GM23338 (cell line): ENCODE data around the gene THUMPD2. TPM values are rescaled to one million over a fixed set of nuclear protein-coding genes. Genes with fewer than 3 reads are reported as not detected.

Experiments
- ATAC-seq: fragments of 200-7000 bp; cut with Tn5 transposase; 3 replicates; pipeline ENCODE4 v1.9.1; 2020
- DNase-seq: peaks from one replicate; pipeline ENCODE4 v3.0.0-alpha.2; 2015; ENCODE audit warnings: low spot score
- H2AFZ ChIP-seq: fragments of 200-600 bp; sonication (generic); 2 replicates; pipeline ENCODE4 v1.8.0; 2016; ENCODE audit warnings: antibody characterized with exemption, mild to moderate bottlenecking, moderate library complexity
- H3F3A ChIP-seq: fragments of 200-600 bp; sonication (generic); replicated peaks from 2 replicates; pipeline ENCODE4 v1.8.0; 2017; ENCODE audit warnings: antibody characterized with exemption, mixed run types, low read depth
- H3K27ac ChIP-seq: fragments of 200-600 bp; sonication (generic); 2 replicates; pipeline ENCODE4 v1.6.1; 2016; ENCODE audit warnings: low read depth
- H3K27me3 ChIP-seq: fragments of 200-600 bp; sonication (generic); 2 replicates; pipeline ENCODE4 v1.8.0; 2016; ENCODE audit warnings: mild to moderate bottlenecking, mixed run types, moderate library complexity; ENCODE audit not compliant: insufficient read depth
- H3K36me3 ChIP-seq: fragments of 200-600 bp; sonication (generic); 2 replicates; pipeline ENCODE4 v1.8.0; 2016; ENCODE audit warnings: mild to moderate bottlenecking; ENCODE audit not compliant: insufficient read depth
- H3K4me1 ChIP-seq: fragments of 200-600 bp; sonication (generic); 2 replicates; pipeline ENCODE4 v1.8.0; 2016; ENCODE audit warnings: mild to moderate bottlenecking, moderate library complexity; ENCODE audit not compliant: insufficient read depth
- H3K4me2 ChIP-seq: fragments of 200-600 bp; sonication (generic); 2 replicates; pipeline ENCODE4 v1.7.1; 2017; ENCODE audit warnings: mixed run types
- H3K4me3 ChIP-seq: fragments of 200-600 bp; sonication (generic); 2 replicates; pipeline ENCODE4 v1.6.1; 2016; ENCODE audit warnings: mixed run types
- H3K79me2 ChIP-seq: fragments of 200-600 bp; sonication (generic); replicated peaks from 2 replicates; pipeline ENCODE4 v1.8.0; 2017; ENCODE audit warnings: mild to moderate bottlenecking; ENCODE audit not compliant: insufficient read depth
- H3K9me2 ChIP-seq: fragments of 200-600 bp; sonication (generic); 2 replicates; pipeline ENCODE4 v1.8.0; 2017; ENCODE audit not compliant: insufficient read depth
- H4K20me1 ChIP-seq: fragments of 200-600 bp; sonication (generic); replicated peaks from 2 replicates; pipeline ENCODE4 v1.8.0; 2017; ENCODE audit warnings: mild to moderate bottlenecking; ENCODE audit not compliant: insufficient read depth
- H3K27ac Mint-ChIP-seq: 2 replicates; pipeline ENCODE4 v1.8.0; 2020; ENCODE audit warnings: inconsistent platforms, mild to moderate bottlenecking, moderate library complexity, mixed read lengths
- H3K27me3 Mint-ChIP-seq: 3 replicates; pipeline ENCODE4 v1.8.0; 2022; ENCODE audit warnings: low read depth, mild to moderate bottlenecking, moderate library complexity, mixed read lengths, inconsistent platforms; ENCODE audit not compliant: insufficient read depth, poor library complexity
- H3K36me3 Mint-ChIP-seq: 3 replicates; pipeline ENCODE4 v1.8.0; 2021; ENCODE audit warnings: low read depth, mild to moderate bottlenecking, inconsistent platforms, moderate library complexity, mixed read lengths
- H3K4me1 Mint-ChIP-seq: 3 replicates; pipeline ENCODE4 v1.8.0; 2020; ENCODE audit warnings: mild to moderate bottlenecking, inconsistent platforms, mixed read lengths
- H3K4me3 Mint-ChIP-seq: 3 replicates; pipeline ENCODE4 v1.8.0; 2021; ENCODE audit warnings: moderate library complexity, mild to moderate bottlenecking, inconsistent platforms, mixed read lengths
- H3K9me3 Mint-ChIP-seq: 3 replicates; pipeline ENCODE4 v1.8.0; 2020; ENCODE audit warnings: moderate library complexity, mild to moderate bottlenecking, inconsistent platforms, mixed read lengths
- CREB1 ChIP-seq: fragments of 250-450 bp; sonication (Bioruptor Pico); IDR thresholded peaks from 2 replicates; pipeline ENCODE4 v1.5.0; 2020; ENCODE audit warnings: low read depth, mild to moderate bottlenecking, moderate library complexity
- CTCF ChIP-seq, 2 experiments: fragments of 200-600 bp in 1 of 2; sonication (generic) in 1 of 2; conservative IDR thresholded peaks; 2 replicates each; pipeline versions ENCODE4 v1.5.1 to v1.6.1; 2016 to 2017; ENCODE audit warnings: antibody characterized with exemption in 2 of 2, low read depth in 2 of 2, mild to moderate bottlenecking in 2 of 2, moderate library complexity in 1 of 2
- ETS1 ChIP-seq: IDR thresholded peaks from 2 replicates; pipeline ENCODE4 v1.6.1; 2016; ENCODE audit warnings: antibody characterized with exemption
- EZH2 ChIP-seq: fragments of 200-600 bp; sonication (generic); IDR thresholded peaks from one replicate; pipeline ENCODE4 v1.8.0; 2017; ENCODE audit warnings: antibody characterized with exemption, mild to moderate bottlenecking, low read depth; ENCODE audit not compliant: unreplicated experiment
- EZH2phosphoT487 ChIP-seq: fragments of 200-600 bp; sonication (generic); IDR thresholded peaks from one replicate; pipeline ENCODE4 v1.8.1; 2018; ENCODE audit warnings: antibody characterized with exemption; ENCODE audit not compliant: unreplicated experiment
- JUNB ChIP-seq: IDR thresholded peaks from one replicate; pipeline ENCODE4 v1.6.1; 2016; ENCODE audit warnings: antibody characterized with exemption; ENCODE audit not compliant: unreplicated experiment
- NANOG ChIP-seq: IDR thresholded peaks from 2 replicates; pipeline ENCODE4 v1.6.1; 2016; ENCODE audit warnings: antibody characterized with exemption, borderline replicate concordance
- POLR2AphosphoS5 ChIP-seq: IDR thresholded peaks from 2 replicates; pipeline ENCODE4 v1.6.1; 2016; ENCODE audit warnings: antibody characterized with exemption, low read depth
- REST ChIP-seq: IDR thresholded peaks from one replicate; pipeline ENCODE4 v1.6.1; 2018; ENCODE audit warnings: antibody characterized with exemption; ENCODE audit not compliant: unreplicated experiment
- STAT1 ChIP-seq: IDR thresholded peaks from one replicate; pipeline ENCODE4 v1.6.1; 2016; ENCODE audit warnings: antibody characterized with exemption; ENCODE audit not compliant: unreplicated experiment
- ZNF331 ChIP-seq: fragments of 250-450 bp; sonication (Bioruptor Pico); IDR thresholded peaks from 2 replicates; pipeline ENCODE4 v1.5.0; 2020; ENCODE audit warnings: low read depth, mild to moderate bottlenecking, moderate library complexity
- polyA plus RNA-seq: library from polyadenylated mRNA; unstranded; fragments of >200 nt; fragmentation: Nextera tagmentation; extraction: Ambion mirVana; gene quantifications from 2 replicates; pipeline ENCODE4 v1.2.1, GENCODE V29; 2016
- total RNA-seq: library from RNA; depleted of rRNA; stranded (reverse); fragments of >200 nt; shearing (Covaris generic); gene quantifications from 2 replicates; pipeline ENCODE4 v1.2.3, GENCODE V29; 2014
- TF ChIP-seq, protein P1 (sequence below): fragments of 250-450 bp; sonication (Bioruptor Pico); IDR thresholded peaks from 2 replicates; pipeline ENCODE4 v1.5.0; 2020; ENCODE audit warnings: mild to moderate bottlenecking, moderate library complexity

The THUMPD2 gene
- total and polyA plus RNA-seq, 2 experiments from 2014 or later, result 19.5 to 25.1 TPM

- H3K9me3 Mint-ChIP-seq, result peaks cover 19% of the 10 kb centered on the region
- ATAC-seq (no peak), DNase-seq (no peak)
- no peak overlapping the region for H3K4me3 ChIP-seq
- H3K27me3 ChIP-seq, result no peaks in the 10 kb centered on the region
- H4K20me1 ChIP-seq, result no peaks in the 10 kb centered on the region
- H3K79me2 ChIP-seq, result 0 out of 2 replicates have a peak, but pooled peaks cover 5% of the 10 kb centered on the region
- H3F3A ChIP-seq, result no peaks in the 10 kb centered on the region
- no peak overlapping the region for H3K4me2 ChIP-seq
- H2AFZ ChIP-seq, result no peak overlapping the region
- peaks cover 28% of the 10 kb centered on the region for H3K36me3 Mint-ChIP-seq
- H3K4me1 Mint-ChIP-seq, result no peaks in the 10 kb centered on the region
- no peak for TF ChIP-seq STAT1
- TF ChIP-seq, protein P1, sequence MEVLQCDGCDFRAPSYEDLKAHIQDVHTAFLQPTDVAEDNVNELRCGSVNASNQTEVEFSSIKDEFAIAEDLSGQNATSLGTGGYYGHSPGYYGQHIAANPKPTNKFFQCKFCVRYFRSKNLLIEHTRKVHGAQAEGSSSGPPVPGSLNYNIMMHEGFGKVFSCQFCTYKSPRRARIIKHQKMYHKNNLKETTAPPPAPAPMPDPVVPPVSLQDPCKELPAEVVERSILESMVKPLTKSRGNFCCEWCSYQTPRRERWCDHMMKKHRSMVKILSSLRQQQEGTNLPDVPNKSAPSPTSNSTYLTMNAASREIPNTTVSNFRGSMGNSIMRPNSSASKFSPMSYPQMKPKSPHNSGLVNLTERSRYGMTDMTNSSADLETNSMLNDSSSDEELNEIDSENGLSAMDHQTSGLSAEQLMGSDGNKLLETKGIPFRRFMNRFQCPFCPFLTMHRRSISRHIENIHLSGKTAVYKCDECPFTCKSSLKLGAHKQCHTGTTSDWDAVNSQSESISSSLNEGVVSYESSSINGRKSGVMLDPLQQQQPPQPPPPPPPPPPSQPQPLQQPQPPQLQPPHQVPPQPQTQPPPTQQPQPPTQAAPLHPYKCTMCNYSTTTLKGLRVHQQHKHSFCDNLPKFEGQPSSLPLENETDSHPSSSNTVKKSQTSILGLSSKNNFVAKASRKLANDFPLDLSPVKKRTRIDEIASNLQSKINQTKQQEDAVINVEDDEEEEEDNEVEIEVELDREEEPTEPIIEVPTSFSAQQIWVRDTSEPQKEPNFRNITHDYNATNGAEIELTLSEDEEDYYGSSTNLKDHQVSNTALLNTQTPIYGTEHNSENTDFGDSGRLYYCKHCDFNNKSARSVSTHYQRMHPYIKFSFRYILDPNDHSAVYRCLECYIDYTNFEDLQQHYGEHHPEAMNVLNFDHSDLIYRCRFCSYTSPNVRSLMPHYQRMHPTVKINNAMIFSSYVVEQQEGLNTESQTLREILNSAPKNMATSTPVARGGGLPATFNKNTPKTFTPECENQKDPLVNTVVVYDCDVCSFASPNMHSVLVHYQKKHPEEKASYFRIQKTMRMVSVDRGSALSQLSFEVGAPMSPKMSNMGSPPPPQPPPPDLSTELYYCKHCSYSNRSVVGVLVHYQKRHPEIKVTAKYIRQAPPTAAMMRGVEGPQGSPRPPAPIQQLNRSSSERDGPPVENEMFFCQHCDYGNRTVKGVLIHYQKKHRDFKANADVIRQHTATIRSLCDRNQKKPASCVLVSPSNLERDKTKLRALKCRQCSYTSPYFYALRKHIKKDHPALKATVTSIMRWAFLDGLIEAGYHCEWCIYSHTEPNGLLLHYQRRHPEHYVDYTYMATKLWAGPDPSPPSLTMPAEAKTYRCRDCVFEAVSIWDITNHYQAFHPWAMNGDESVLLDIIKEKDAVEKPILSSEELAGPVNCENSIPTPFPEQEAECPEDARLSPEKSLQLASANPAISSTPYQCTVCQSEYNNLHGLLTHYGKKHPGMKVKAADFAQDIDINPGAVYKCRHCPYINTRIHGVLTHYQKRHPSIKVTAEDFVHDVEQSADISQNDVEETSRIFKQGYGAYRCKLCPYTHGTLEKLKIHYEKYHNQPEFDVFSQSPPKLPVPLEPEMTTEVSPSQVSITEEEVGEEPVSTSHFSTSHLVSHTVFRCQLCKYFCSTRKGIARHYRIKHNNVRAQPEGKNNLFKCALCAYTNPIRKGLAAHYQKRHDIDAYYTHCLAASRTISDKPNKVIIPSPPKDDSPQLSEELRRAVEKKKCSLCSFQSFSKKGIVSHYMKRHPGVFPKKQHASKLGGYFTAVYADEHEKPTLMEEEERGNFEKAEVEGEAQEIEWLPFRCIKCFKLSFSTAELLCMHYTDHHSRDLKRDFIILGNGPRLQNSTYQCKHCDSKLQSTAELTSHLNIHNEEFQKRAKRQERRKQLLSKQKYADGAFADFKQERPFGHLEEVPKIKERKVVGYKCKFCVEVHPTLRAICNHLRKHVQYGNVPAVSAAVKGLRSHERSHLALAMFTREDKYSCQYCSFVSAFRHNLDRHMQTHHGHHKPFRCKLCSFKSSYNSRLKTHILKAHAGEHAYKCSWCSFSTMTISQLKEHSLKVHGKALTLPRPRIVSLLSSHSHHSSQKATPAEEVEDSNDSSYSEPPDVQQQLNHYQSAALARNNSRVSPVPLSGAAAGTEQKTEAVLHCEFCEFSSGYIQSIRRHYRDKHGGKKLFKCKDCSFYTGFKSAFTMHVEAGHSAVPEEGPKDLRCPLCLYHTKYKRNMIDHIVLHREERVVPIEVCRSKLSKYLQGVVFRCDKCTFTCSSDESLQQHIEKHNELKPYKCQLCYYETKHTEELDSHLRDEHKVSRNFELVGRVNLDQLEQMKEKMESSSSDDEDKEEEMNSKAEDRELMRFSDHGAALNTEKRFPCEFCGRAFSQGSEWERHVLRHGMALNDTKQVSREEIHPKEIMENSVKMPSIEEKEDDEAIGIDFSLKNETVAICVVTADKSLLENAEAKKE (CRISPR knock-in tag), result no peak
- TF ChIP-seq ZNF331, result no peak
- no peak for TF ChIP-seq POLR2AphosphoS5
- no peak for TF ChIP-seq REST
- TF ChIP-seq NANOG, result no peak
- TF ChIP-seq JUNB, result no peak
- TF ChIP-seq EZH2, result no peak
- no peak for TF ChIP-seq EZH2phosphoT487
- TF ChIP-seq ETS1, result no peak
- no peak for TF ChIP-seq CREB1 (CRISPR knock-in tag)
- no peak for TF ChIP-seq CTCF (conservative IDR thresholded peaks at IDR 0.05; ENCODE audit: low read depth in 2 of 2)
- H3K36me3 ChIP-seq, result peaks cover 6% of the 10 kb centered on the region; the same call in 1 of the 2 replicates
- H3K27ac Mint-ChIP-seq, result no peak overlapping the region
- no peak overlapping the region for H3K27ac ChIP-seq
- H3K4me1 ChIP-seq, result no peaks in the 10 kb centered on the region
- no peaks in the 10 kb centered on the region for H3K9me2 ChIP-seq
- H3K4me3 Mint-ChIP-seq, result no peak overlapping the region
- no peaks in the 10 kb centered on the region for H3K27me3 Mint-ChIP-seq
These were observed 75.7 kb downstream of the THUMPD2 start for GRCh38 chr2:39703181-39703872.
